Astrocyte of the cerebellum (primary cell): Measurements from ENCODE around the gene AJM1.
A peak's percentile ranks its signal among the peaks of the same experiment; 100 is the strongest.
"Not testable (repeated sequence)": the region's sequence is repeated elsewhere in the genome, so short reads cannot be mapped to it uniquely, and the experiment has no call there.

Experiments used
- DNase-seq: peaks from one replicate; pipeline ENCODE4 v3.0.0-alpha.2; 2011; ENCODE audit warnings: low read depth
- H3K4me3 ChIP-seq: 2 replicates; pipeline ENCODE4 v1.5.1; 2011; ENCODE audit warnings: mild to moderate bottlenecking, low read depth, low read length, moderate library complexity
- in situ Hi-C: cut with HindIII; loops from 2 replicates; pipeline ENCODE4 v1.10.0; 2017; ENCODE audit warnings: low sequenced_read_pairs
- TF ChIP-seq, protein P1 (sequence below): IDR thresholded peaks from 2 replicates; pipeline ENCODE4 v1.5.1; 2012; ENCODE audit warnings: low read length, low read depth, moderate library complexity, mild to moderate bottlenecking; ENCODE audit errors: missing control alignments

Gene AJM1

GRCh38 chr9:136863623-136864273 lies 21.5 kb downstream of the AJM1 start:
- no peak for DNase-seq
- H3K4me3 ChIP-seq: no peak overlapping the region
- TF ChIP-seq, protein P1, sequence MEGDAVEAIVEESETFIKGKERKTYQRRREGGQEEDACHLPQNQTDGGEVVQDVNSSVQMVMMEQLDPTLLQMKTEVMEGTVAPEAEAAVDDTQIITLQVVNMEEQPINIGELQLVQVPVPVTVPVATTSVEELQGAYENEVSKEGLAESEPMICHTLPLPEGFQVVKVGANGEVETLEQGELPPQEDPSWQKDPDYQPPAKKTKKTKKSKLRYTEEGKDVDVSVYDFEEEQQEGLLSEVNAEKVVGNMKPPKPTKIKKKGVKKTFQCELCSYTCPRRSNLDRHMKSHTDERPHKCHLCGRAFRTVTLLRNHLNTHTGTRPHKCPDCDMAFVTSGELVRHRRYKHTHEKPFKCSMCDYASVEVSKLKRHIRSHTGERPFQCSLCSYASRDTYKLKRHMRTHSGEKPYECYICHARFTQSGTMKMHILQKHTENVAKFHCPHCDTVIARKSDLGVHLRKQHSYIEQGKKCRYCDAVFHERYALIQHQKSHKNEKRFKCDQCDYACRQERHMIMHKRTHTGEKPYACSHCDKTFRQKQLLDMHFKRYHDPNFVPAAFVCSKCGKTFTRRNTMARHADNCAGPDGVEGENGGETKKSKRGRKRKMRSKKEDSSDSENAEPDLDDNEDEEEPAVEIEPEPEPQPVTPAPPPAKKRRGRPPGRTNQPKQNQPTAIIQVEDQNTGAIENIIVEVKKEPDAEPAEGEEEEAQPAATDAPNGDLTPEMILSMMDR: no peak
- in situ Hi-C loops: no loop called here

DNA sequence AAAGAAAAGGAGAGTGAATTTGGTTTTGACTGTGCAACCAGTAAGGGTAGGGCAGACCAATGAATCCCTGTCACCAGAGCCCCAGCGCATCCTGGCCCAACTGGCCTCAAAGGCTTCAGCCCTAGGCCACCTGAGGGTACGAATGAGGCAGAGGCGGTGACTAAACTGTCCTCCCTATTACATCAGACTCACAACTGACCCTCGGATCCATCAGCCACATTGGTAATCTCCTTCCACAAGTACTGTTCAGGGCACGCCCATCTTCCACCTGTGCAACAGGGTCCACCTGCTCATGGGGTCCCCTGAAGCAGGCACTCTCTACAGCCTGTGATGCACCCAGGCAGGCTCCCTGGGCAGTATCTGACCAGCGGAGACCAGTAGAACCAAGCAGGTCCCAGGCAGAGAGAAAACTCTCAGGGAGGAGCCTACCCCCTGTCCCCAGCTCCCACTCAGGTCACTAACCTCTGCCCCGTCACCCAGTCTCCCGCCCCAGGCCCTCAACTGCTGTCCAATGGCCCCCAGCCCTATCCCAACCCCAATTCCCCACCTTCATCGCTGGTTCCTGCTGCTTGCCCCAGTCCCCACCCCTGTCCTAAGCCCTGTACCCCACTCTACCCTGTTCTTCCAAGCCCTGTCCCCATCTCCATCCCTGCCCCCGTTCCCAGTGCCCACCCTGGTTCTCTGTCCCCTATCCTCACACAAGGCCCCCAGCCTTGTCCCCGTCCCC lies 22.9 kb downstream of the AJM1 start:
- DNase-seq: no peak
- H3K4me3 ChIP-seq: peak overlapping the region; percentile 80
- TF ChIP-seq, protein P1: no peak
- in situ Hi-C loops: no loop called here

- in situ Hi-C loops: no loop called here
- peak overlapping the region; percentile 80 for H3K4me3 ChIP-seq
- TF ChIP-seq, protein P1: no peak
- no peak for DNase-seq
These were observed 23.5 kb downstream of the AJM1 start for GRCh38 chr9:136865768-136866103.

GRCh38 chr9:136866898-136867421 lies 24.7 kb downstream of the AJM1 start:
- H3K4me3 ChIP-seq: peak overlapping the region; percentile 80
- in situ Hi-C loops, DNase-seq: not testable (repeated sequence)

- no peak for DNase-seq
- TF ChIP-seq, protein P1: no peak
- no peak overlapping the region for H3K4me3 ChIP-seq
- in situ Hi-C loops: no loop called here
These were observed 25.2 kb downstream of the AJM1 start for GRCh38 chr9:136867480-136867879.

DNA sequence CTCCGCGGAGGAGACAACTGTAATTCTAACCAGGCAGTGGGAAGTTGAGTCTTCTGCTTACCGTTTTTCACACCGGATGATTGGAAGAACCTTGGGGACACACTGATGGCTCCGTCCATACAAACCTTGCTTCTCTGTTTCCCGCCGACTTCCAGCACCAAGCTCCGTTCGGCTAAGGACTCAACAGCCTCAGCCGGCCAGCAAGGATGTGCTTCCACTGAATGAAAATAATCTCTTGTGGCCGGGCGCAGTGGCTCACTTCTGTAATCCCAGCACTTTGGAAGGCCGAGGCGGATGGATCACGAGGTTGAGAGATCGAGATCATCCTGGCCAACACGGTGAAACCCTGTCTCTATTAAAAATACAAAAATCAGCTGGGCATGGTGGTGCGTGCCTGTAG lies 25.6 kb downstream of the AJM1 start:
- DNase-seq: no peak
- in situ Hi-C loops: no loop called here
- TF ChIP-seq, protein P1: no peak
- H3K4me3 ChIP-seq: no peak overlapping the region

- in situ Hi-C loops: no loop called here
- TF ChIP-seq, protein P1: no peak
- no peak overlapping the region for H3K4me3 ChIP-seq
- no peak for DNase-seq
These were observed 26.4 kb downstream of the AJM1 start for GRCh38 chr9:136868644-136869043.

- DNase-seq, in situ Hi-C loops, H3K4me3 ChIP-seq: not testable (repeated sequence)
These were observed 27.3 kb downstream of the AJM1 start for GRCh38 chr9:136869611-136870010.
